Epithelial cell of esophagus (primary cell): ENCODE results near the gene CELF4.

ENCODE experiments used
- DNase-seq: peaks from one replicate; pipeline ENCODE4 v3.0.0; 2010; ENCODE audit warnings: low read depth
- H3K4me3 ChIP-seq: 2 replicates; pipeline ENCODE4 v1.5.1; 2011; ENCODE audit warnings: mild to moderate bottlenecking, low read length, control low read depth
- TF ChIP-seq, protein P1 (sequence below): IDR thresholded peaks from 2 replicates; pipeline ENCODE4 v1.5.1; 2011; ENCODE audit warnings: low read depth, mild to moderate bottlenecking, low read length, control low read depth, inconsistent platforms; ENCODE audit not compliant: insufficient read depth; ENCODE audit errors: missing control alignments

The CELF4 gene

GRCh38 chr18:37550118-37550875, 15.3 kb downstream of the CELF4 start:
- TF ChIP-seq, protein P1, sequence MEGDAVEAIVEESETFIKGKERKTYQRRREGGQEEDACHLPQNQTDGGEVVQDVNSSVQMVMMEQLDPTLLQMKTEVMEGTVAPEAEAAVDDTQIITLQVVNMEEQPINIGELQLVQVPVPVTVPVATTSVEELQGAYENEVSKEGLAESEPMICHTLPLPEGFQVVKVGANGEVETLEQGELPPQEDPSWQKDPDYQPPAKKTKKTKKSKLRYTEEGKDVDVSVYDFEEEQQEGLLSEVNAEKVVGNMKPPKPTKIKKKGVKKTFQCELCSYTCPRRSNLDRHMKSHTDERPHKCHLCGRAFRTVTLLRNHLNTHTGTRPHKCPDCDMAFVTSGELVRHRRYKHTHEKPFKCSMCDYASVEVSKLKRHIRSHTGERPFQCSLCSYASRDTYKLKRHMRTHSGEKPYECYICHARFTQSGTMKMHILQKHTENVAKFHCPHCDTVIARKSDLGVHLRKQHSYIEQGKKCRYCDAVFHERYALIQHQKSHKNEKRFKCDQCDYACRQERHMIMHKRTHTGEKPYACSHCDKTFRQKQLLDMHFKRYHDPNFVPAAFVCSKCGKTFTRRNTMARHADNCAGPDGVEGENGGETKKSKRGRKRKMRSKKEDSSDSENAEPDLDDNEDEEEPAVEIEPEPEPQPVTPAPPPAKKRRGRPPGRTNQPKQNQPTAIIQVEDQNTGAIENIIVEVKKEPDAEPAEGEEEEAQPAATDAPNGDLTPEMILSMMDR = no peak
- H3K4me3 ChIP-seq = no peak overlapping the region
- DNase-seq = no peak

GRCh38 chr18:37548679-37549289, 16.8 kb downstream of the CELF4 start:
- no peak for DNase-seq
- H3K4me3 ChIP-seq = no peak overlapping the region
- TF ChIP-seq, protein P1 = no peak

- no peak for DNase-seq
- no peak overlapping the region for H3K4me3 ChIP-seq
- TF ChIP-seq, protein P1 = no peak
These were observed 18.3 kb downstream of the CELF4 start for GRCh38 chr18:37547196-37547827.

GRCh38 chr18:37546651-37547050, 18.9 kb downstream of the CELF4 start:
- DNase-seq = no peak
- TF ChIP-seq, protein P1 = no peak
- no peak overlapping the region for H3K4me3 ChIP-seq

DNA sequence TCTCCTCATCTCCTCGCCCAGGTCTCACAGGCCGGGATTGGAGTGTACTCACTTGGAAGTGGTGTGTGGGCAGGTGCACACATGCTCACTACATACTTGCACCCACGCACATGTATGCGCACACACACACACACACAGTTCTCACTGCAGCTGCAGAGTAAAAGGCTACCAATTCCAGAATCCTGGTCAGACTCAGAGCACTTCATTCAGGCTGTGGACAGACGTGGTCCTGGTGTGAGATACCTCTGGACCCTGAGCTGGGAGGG, 19.4 kb downstream of the CELF4 start:
- TF ChIP-seq, protein P1 = no peak
- H3K4me3 ChIP-seq = no peak overlapping the region
- no peak for DNase-seq

DNA sequence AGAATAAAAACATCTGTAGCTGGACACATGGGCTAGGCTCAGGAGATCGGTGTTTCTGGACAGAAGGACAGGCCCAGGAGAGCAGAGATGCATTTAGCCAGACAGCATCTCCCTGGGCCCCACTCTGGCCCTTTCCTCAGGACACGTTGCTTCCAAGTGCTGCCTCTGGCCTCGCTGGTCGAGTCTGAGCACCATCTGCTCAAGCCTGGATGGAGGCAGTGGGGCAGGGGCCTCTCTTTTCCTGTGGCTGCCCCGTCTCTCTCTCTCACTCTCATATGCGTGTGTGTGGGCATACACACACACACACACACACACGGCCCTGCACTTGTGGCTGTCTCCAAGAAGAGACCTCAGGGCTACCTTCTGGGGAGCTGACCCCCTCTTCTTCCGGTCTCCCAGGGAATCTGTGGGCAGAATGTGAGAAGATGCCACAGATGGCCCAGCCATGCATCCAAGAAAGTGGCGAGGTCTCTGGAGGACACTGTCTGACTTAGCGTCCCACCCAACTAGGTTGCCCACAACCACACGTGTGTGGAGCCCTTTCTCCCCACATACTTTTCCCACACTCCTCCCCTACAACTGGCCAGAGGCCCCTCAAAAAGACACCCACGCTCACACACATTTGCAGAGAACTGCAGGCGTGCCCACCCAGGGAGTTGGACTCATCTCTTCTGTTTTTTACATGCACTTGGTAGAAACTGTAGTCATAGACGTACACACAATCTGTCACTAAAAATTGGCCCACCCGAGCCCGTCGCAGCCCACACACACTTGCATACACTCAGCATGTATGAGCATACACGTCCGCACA, 19.9 kb downstream of the CELF4 start:
- no peak overlapping the region for H3K4me3 ChIP-seq

More for the DNA sequence above, 19.9 kb downstream of the CELF4 start:
- TF ChIP-seq, protein P1 = no peak
- DNase-seq = no peak
